Nucleus accumbens (tissue), 56 donors: Measurements from ENCODE around the gene TNRC18.

ENCODE experiments used
- DNase-seq, 56 donors: peaks; one replicate each; lab custom pipeline; 2025; lab: John Stamatoyannopoulos, UW

TNRC18 gene

GRCh38 chr7:5451391-5451790 lies 27.8 kb upstream of the TNRC18 start:
- peak in 2 of 56 donors; percentile 10 to 14 for DNase-seq

GRCh38 chr7:5450549-5451327 lies 27.1 kb upstream of the TNRC18 start:
- peak in 42 of 56 donors; percentile 13 to 73 (median 39) for DNase-seq

GRCh38 chr7:5448378-5449037 lies 24.9 kb upstream of the TNRC18 start:
- DNase-seq: peak in 1 of 56 donors; percentile 14

- no peak for DNase-seq
These were observed 22.5 kb upstream of the TNRC18 start for GRCh38 chr7:5445981-5446594.

- DNase-seq: no peak
These were observed 20.0 kb upstream of the TNRC18 start for GRCh38 chr7:5443678-5444077.

GRCh38 chr7:5442757-5443305 lies 19.2 kb upstream of the TNRC18 start:
- no peak for DNase-seq

GRCh38 chr7:5441840-5442503 lies 18.3 kb upstream of the TNRC18 start:
- DNase-seq: peak in 1 of 56 donors; percentile 13

GRCh38 chr7:5439572-5440496 lies 16.2 kb upstream of the TNRC18 start:
- DNase-seq: no peak

GRCh38 chr7:5439209-5439571 lies 15.6 kb upstream of the TNRC18 start:
- no peak for DNase-seq

GRCh38 chr7:5437987-5438386 lies 14.4 kb upstream of the TNRC18 start:
- no peak for DNase-seq

- DNase-seq: no peak
These were observed 13.8 kb upstream of the TNRC18 start for GRCh38 chr7:5437348-5437892.

GRCh38 chr7:5436003-5436678 lies 12.5 kb upstream of the TNRC18 start:
- DNase-seq: no peak

GRCh38 chr7:5435291-5436002 lies 11.8 kb upstream of the TNRC18 start:
- no peak for DNase-seq

GRCh38 chr7:5433181-5433580 lies 9.5 kb upstream of the TNRC18 start:
- DNase-seq: no peak

GRCh38 chr7:5432691-5433090 lies 9.1 kb upstream of the TNRC18 start:
- DNase-seq: no peak

- no peak for DNase-seq
These were observed 8.0 kb upstream of the TNRC18 start for GRCh38 chr7:5431560-5432015.

GRCh38 chr7:5430612-5430947 lies 6.9 kb upstream of the TNRC18 start:
- no peak for DNase-seq
